ENCODE data around the gene FAM131C. TPM values are rescaled to one million over a fixed set of nuclear protein-coding genes. Genes with fewer than 3 reads are reported as not detected.

The FAM131C gene
- total and polyA plus RNA-seq, 5 donors from 2014 or later, result 0.26 TPM; not detected in 4

Other genes starting within 250 kb of the FAM131C start
- gene SPEN, start 225.9 kb downstream of the FAM131C start, total RNA-seq, result 92.4 TPM
- gene SPEN, start 225.9 kb downstream of the FAM131C start, polyA plus RNA-seq, result 1 to 10 TPM; 7.4 to 9.0 (median 7.9) TPM
- 93.0 TPM for gene ZBTB17, start 97.5 kb downstream of the FAM131C start, total RNA-seq
- 10 to 100 TPM; 13.5 to 20.9 (median 16.3) TPM for gene ZBTB17, start 97.5 kb downstream of the FAM131C start, polyA plus RNA-seq
- not detected for gene SRARP, start 69.4 kb downstream of the FAM131C start, total RNA-seq
- gene SRARP, start 69.4 kb downstream of the FAM131C start, polyA plus RNA-seq, result not detected
- not detected for gene HSPB7, start 55.6 kb downstream of the FAM131C start, total RNA-seq
- not detected for gene HSPB7, start 55.6 kb downstream of the FAM131C start, polyA plus RNA-seq
- not detected for gene CLCNKA, start 51.6 kb downstream of the FAM131C start, total RNA-seq
- gene CLCNKA, start 51.6 kb downstream of the FAM131C start, polyA plus RNA-seq, result not detected
- not detected for gene CLCNKB, start 29.9 kb downstream of the FAM131C start, total RNA-seq
- gene CLCNKB, start 29.9 kb downstream of the FAM131C start, polyA plus RNA-seq, result not detected
- gene EPHA2, start 82.4 kb upstream of the FAM131C start, total RNA-seq, result not detected
- not detected for gene EPHA2, start 82.4 kb upstream of the FAM131C start, polyA plus RNA-seq
- 10.4 TPM for gene ARHGEF19, start 139.0 kb upstream of the FAM131C start, total RNA-seq
- gene ARHGEF19, start 139.0 kb upstream of the FAM131C start, polyA plus RNA-seq, result 1 to 10 TPM; 5.6 to 8.5 (median 8.1) TPM
- gene CPLANE2, start 163.5 kb upstream of the FAM131C start, total RNA-seq, result 7.5 TPM
- 1 to 10 TPM; 1.2 to 3.3 (median 1.4) TPM for gene CPLANE2, start 163.5 kb upstream of the FAM131C start, polyA plus RNA-seq